ENCODE data around the gene C2orf66.

Gene C2orf66

DNA sequence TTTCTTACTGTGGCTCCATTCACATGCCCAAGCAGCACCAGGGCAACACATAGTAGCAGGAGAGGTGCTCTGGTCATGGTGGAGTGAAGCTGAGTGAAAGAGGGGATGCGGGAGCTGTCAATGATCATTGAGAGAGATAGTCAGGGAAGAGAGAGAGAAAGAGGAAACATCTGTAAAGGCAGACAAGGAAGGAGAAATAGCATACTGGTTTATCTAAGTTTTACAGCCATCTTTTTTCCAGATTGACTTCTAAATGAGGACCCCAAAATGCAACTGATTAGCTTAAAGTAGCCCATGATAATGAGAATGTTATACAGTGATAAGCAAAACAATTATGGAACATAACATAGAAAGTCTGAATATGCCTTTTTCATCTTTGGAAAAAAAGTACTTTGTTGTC lies at the start of gene C2orf66:
TSS of gene C2orf66 (minus strand) at position 96 of the 400 bp plus-strand sequence. CDS start at position 77, 19 bp downstream.
- DNase-seq (ENCODE audit: low read depth in 1 of 2, low spot score in 1 of 2), result no peak

DNA sequence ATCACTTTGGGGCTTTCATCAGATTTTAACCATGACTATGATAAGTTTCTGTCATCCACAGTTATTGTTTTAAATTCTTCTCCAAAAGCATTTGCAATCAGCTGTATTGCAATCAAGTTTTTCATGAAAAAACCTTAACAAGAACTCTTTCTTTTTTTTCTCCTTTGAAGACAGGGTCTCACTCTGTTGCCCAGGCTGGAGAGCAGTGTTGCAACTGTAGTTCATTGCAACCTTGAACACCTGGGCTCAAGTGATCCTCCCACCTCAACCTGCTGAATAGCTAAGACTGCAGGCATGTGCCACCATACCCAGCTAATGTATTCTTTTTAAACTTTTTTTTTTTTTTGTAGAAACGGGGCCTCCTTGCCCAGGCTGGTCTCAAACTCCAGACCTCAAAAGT lies 45.5 kb upstream of the C2orf66 start:
- DNase-seq (ENCODE audit: low read depth in 1 of 2, low spot score in 1 of 2), result no peak

DNA sequence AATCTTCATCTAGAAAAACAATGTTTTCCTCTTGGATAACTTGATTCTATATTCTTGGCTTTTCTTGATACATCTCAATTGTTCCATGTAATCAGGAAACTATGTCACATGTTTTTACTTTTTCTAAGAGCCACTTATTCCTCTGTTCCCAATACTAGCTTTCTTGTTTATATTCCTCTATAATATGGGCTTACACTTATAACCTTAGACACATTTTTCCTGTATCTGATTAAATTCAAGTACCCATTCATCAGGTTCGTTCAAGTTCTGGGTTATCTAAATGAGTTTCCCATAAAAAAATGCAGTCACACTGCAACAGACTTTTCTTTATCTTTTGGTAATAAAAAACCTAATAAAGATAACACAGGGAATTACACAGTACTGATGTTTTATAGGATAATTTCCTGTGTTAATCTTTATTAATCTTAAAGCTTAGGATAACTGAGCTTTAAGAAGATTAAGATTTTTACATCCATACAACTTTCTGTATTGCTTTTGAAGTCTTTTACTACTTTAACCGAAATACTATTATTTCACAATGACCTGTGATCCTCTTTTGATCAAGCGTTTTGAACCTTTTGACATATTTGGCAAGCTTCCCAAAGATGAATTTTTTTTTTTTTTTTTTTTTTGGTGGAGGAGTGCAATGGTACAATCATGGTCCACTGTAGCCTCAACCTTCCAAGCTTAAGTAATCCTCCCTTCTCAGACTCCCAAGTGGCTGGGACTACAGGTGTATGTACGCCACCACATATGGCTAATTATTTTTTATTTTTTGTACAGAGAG lies 44.3 kb upstream of the C2orf66 start:
- DNase-seq (ENCODE audit: low read depth in 1 of 2, low spot score in 1 of 2), result no peak

GRCh38 chr2:196851088-196851487 lies 41.9 kb upstream of the C2orf66 start:
- no peak for DNase-seq (ENCODE audit: low read depth in 1 of 2, low spot score in 1 of 2)

- DNase-seq (ENCODE audit: low read depth in 1 of 2, low spot score in 1 of 2), result no peak
Measured at GRCh38 chr2:196849895-196850294, 40.7 kb upstream of the C2orf66 start.

- no peak for DNase-seq (ENCODE audit: low read depth in 1 of 2, low spot score in 1 of 2)
Measured at GRCh38 chr2:196846295-196846694, 37.1 kb upstream of the C2orf66 start.

GRCh38 chr2:196845371-196845770 lies 36.2 kb upstream of the C2orf66 start:
- DNase-seq (ENCODE audit: low read depth in 1 of 2, low spot score in 1 of 2), result no peak

- no peak for DNase-seq (ENCODE audit: low read depth in 1 of 2, low spot score in 1 of 2)
Measured at GRCh38 chr2:196840171-196840570, 31.0 kb upstream of the C2orf66 start.

GRCh38 chr2:196839574-196839973 lies 30.4 kb upstream of the C2orf66 start:
- DNase-seq (ENCODE audit: low read depth in 1 of 2, low spot score in 1 of 2), result no peak

DNA sequence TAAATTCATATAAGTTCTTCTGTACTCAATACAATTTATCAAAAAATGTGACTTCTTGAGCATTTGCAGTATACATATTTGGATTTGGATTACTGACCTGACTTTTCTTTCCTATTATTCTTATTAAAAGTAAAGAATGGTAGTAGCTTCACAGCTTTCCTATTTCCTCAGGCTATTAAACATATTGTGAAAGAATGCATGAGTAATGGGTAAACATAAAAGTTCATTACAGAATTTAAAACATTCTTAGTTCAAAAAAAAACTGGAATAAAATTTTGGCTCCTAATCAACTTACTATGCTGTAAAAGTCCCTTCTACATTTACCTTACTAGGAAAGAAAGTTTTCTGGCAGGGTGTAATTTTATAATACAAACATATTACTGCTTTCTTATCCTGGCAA lies 27.3 kb upstream of the C2orf66 start:
- no peak for DNase-seq (ENCODE audit: low read depth in 1 of 2, low spot score in 1 of 2)

DNA sequence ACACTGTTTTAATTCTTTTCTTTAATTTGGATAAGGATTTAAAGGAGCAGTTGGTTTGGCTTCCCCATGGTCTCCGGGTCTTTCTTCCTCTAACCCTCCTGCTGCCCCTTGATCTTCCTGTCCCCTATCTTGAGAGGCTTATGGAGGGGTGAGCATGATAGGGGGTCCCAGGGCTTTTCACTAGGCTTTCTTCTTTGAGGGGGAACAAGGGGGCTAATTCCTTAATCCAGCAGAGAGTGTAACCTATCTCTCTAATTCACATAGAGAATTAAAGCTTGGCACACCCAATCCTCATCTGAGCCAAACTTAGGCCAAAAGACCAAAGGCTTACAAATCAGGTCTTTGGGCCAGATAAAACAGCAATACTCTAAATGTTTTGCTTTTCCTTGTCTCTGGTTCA lies 21.5 kb upstream of the C2orf66 start:
- DNase-seq (ENCODE audit: low read depth in 1 of 2, low spot score in 1 of 2), result no peak

- no peak for DNase-seq (ENCODE audit: low read depth in 1 of 2, low spot score in 1 of 2)
Measured at GRCh38 chr2:196827356-196827755, 18.2 kb upstream of the C2orf66 start.

DNA sequence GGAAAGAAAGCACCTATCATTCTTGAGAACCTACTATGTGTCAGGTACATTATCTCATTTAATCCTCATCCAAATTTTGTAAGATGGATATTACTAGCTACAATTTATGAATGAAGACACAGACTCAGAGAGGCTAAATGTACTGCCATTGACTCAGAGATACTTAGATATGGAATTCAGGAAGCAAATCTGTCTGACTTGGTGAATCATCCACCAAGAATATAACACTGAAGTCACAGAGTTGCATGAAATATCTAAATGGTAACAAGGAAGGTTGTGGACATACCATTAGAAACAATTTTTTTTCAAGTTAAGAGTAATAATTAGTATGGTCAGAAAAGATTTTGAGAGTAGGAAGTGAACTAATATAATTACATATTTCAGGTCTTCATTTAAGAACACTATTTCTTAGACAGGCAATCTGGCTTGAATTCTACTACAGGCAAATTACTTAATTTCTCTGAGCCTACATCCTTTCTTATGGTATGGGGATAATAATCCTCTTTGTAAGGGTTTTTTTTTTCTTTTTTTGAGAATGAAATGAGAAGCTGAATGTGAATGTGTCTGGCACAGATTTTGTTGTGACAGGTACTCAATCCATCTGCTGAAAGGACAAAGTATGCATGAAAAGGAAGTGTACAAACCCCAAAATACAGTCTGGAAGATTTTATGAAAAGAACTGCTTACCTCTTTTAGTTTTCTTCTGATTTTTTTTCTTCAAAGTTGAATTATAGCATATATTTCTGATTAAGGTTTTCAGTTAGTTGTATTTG lies 14.8 kb upstream of the C2orf66 start:
- no peak for DNase-seq (ENCODE audit: low read depth in 1 of 2, low spot score in 1 of 2)

DNA sequence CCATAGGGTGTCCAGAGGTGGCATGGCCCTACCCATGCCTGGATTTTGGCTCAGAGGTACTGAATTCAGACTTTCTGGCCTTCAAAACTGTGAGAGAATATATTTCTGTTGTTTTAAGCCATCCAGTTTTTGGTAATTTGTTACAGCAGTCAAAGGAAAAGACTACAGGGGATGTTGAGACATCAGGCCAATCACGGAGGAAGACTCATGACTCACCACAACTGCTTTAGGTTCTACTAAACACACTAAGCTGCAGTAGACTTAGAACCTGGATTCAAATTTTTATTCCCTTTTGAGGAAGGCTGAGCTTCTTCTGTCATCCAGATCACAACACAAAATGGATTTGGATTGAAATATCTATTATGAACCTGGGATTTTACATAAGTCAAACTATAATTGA lies 12.0 kb upstream of the C2orf66 start:
- no peak for DNase-seq (ENCODE audit: low read depth in 1 of 2, low spot score in 1 of 2)

- no peak for DNase-seq (ENCODE audit: low read depth in 1 of 2, low spot score in 1 of 2)
Measured at GRCh38 chr2:196808083-196808665, 981 bp downstream of the C2orf66 start.

- no peak for DNase-seq (ENCODE audit: low read depth in 1 of 2, low spot score in 1 of 2)
Measured at GRCh38 chr2:196804381-196804780, 4.8 kb downstream of the C2orf66 start.

DNA sequence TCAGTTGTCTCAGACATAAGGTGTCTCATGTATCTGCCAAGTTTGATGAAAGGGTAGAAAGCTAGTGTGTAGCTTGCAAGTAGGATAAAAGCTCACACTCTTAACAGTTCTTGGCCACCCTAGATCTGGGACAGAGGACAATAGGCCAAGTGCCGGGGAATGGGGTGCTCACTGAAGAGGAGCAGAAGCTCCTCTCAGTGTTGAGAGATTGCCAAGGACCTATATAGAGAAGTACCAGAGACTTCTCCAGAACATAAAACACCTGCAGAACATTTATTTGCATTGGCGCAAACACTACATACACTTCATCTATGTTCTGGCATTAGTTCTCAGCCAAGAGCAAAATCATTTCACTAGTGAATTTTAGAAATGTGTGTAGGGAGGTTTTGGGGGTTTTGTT lies 6.8 kb downstream of the C2orf66 start:
- DNase-seq (ENCODE audit: low read depth in 1 of 2, low spot score in 1 of 2), result no peak

- no peak for DNase-seq (ENCODE audit: low read depth in 1 of 2, low spot score in 1 of 2)
Measured at GRCh38 chr2:196801674-196802261, 7.4 kb downstream of the C2orf66 start.

- no peak for DNase-seq (ENCODE audit: low read depth in 1 of 2, low spot score in 1 of 2)
Measured at GRCh38 chr2:196798980-196799379, 10.2 kb downstream of the C2orf66 start.

DNA sequence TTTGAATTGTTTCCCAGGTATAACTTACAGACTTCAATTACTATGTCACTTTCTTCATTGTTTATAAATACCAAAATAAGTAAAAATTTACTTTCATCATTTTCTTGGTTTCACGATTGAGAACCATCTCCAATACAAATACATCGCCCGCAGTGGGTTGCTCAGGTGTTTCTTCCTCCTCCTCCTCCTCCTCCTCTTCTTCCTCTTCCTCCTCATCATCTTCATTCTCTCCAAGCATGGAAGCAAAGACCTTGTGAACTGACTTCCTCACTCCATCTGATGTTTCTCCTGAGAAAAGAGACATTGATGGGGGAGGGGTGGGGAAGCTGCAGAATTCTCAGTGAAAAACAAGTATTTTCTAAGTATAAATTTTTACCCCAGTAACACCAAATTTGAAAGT lies 16.3 kb downstream of the C2orf66 start:
- no peak for DNase-seq (ENCODE audit: low read depth in 1 of 2, low spot score in 1 of 2)

- DNase-seq (ENCODE audit: low read depth in 1 of 2, low spot score in 1 of 2), result no peak
Measured at GRCh38 chr2:196783431-196784094, 25.6 kb downstream of the C2orf66 start.
